GM12873 (cell line): ENCODE measurements around the gene LRR1.

Source experiments
- TF ChIP-seq, protein P1 (sequence below): IDR thresholded peaks from 2 replicates; pipeline ENCODE4 v1.5.1; 2012; ENCODE audit warnings: low read depth, mild to moderate bottlenecking, moderate library complexity, low read length, control low read depth; ENCODE audit not compliant: insufficient read depth; ENCODE audit errors: missing control alignments

LRR1 gene

DNA sequence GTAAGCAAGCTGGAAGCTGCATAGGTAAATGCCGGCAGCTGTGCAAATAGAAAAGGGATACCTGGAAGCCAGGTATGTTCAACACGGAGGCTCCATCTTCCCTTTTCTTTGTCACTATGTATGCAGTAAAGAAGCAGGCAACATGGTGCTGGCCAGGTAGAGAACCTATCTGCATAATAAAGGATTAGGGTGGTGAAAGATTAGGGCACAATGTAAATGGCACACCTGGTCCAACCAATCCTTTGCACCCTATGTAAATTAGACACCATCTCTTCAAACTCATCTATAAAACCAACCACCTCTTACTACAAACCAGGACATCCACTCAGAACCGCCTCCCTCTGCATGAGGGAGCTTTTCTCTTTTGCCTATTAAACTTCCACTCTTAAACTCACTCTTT, 44.8 kb upstream of the LRR1 start:
- TF ChIP-seq, protein P1, sequence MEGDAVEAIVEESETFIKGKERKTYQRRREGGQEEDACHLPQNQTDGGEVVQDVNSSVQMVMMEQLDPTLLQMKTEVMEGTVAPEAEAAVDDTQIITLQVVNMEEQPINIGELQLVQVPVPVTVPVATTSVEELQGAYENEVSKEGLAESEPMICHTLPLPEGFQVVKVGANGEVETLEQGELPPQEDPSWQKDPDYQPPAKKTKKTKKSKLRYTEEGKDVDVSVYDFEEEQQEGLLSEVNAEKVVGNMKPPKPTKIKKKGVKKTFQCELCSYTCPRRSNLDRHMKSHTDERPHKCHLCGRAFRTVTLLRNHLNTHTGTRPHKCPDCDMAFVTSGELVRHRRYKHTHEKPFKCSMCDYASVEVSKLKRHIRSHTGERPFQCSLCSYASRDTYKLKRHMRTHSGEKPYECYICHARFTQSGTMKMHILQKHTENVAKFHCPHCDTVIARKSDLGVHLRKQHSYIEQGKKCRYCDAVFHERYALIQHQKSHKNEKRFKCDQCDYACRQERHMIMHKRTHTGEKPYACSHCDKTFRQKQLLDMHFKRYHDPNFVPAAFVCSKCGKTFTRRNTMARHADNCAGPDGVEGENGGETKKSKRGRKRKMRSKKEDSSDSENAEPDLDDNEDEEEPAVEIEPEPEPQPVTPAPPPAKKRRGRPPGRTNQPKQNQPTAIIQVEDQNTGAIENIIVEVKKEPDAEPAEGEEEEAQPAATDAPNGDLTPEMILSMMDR, result no peak

DNA sequence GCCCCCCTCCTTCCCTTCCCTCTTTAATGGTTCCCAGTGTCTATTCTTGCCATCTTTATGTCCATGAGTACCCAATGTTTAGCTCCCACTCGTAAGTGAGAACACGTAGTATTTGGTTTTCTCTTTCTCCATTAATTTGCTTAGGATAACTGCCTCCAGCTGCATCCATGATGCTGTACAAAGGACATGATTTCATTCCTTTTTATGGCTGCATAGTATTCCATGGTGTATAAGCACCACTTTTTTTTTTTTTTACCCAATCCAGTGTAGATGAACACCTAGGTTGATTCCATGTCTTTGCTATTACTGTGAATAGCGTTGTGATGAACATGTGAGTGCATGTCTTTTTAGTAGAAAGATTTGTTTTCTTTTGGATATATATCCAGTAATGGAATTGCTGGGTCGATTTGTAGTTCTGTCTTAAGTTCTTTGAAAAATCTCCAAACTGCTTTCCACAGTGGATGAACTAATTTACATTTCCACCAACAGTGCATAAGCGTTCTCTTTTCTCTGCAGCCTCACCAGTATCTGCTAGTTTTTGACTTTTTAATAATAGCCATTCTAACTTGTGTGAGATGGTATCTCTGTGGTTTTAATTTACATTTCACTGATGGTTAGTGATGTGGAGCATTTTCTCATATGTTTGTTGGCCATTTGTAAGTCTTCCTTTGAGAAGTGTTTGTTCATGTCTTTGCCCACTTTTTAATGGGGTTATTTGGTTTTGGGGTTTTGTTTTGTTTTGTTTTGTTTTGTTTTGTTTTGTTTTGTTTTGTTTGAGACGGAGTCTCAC, 38.6 kb upstream of the LRR1 start:
- TF ChIP-seq, protein P1, result no peak

DNA sequence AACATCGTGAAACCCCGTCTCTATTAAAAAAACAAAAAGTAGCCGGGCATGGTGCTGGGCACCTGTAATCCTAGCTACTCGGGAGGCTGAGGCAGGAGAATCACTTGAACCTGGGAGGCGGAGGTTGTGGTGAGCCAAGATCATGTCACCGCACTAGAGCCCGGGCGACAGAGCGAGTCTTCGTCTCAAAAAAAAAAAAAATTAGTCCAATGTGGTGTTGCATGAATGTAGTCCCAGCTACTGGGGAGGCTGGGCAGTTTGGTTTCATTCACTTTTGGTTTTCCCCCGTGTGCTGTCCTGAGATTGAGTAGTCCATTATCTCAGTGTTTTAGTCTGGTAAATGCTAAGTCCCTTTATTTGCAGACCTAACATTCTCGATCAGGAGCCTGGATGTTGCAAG, 32.0 kb upstream of the LRR1 start:
- TF ChIP-seq, protein P1, result no peak

DNA sequence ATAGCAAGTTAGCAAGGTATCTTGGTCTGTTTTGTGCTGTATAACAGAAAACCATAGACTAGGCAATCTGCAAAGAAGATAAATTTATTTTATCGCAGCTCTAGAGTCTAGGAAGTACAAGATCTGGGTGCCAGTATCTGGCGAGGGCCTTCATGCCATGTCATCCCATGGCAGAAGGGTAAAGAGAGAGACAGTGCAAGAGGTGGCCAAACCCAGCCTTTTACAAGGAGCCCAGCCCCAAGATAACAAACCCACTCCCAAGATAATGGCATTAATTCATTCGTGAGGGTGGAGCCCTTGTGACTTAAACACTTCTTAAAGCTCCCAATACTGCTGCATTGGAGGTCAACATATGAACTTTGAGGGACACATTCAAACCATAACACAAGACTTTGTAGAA, 29.5 kb upstream of the LRR1 start:
- TF ChIP-seq, protein P1, result no peak

DNA sequence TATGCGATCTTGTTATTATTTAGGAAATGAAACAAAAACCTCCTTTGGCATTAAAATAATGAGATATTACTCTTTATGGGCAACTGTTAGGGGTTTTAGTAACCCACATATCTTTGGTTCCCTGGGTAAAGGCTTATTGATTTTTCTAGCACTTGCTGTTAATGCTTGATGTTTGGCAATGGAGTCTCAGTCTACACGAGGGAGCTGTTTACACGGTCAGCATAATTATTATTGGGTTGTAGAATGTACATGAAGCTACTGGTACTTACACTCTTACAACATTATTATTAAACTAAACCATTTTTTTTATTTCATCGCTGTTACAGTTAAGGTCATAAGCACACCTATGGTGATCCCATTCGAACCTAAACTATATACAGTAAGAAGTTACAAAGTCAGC, 24.7 kb upstream of the LRR1 start:
- TF ChIP-seq, protein P1, result no peak

DNA sequence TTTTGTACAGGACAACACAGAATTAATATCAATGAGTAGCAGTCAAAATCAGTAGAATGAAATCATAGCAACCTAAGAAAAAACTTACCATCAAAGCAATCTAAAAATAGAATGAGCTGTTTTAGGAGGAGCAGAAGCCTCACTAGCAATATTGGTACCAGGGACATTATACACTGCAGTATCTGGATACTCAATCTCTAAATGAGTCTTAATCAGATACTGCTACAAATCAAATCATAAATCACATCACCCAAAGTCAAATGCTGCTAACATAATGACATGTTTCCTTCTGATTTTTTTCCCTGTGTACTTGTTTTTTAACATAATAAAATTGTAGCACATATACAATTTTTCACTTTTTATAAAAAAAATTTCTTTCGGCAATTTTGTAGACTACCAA, 20.6 kb upstream of the LRR1 start:
- TF ChIP-seq, protein P1, result no peak

DNA sequence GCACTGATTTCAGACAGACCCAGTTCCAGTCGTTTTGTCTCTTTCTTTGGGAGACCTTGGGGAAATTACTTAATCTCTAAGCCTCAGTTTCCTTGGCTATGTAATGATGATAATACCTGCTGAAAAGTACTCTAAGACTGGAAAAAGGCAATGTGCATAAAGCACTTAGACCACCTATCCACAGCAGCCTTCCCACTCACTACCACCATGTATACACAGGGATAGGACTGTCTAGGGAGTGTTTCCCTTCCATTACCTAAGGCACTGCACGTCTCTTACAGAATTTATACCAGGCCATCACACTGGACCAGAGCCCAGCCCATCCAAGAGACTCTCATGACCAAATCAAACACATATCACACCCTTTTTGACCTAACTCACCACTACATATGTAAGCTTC, 18.9 kb upstream of the LRR1 start:
- TF ChIP-seq, protein P1, result no peak
